GF-D8 (cell line): ENCODE results near the gene CD300E.
"Not testable (repeated sequence)": the region's sequence is repeated elsewhere in the genome, so short reads cannot be mapped to it uniquely, and the experiment has no call there.

Experiments used
- DNase-seq: peaks from one replicate; lab custom pipeline; 2025; lab: John Stamatoyannopoulos, UW

CD300E gene, protein sequence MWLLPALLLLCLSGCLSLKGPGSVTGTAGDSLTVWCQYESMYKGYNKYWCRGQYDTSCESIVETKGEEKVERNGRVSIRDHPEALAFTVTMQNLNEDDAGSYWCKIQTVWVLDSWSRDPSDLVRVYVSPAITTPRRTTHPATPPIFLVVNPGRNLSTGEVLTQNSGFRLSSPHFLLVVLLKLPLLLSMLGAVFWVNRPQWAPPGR

DNA sequence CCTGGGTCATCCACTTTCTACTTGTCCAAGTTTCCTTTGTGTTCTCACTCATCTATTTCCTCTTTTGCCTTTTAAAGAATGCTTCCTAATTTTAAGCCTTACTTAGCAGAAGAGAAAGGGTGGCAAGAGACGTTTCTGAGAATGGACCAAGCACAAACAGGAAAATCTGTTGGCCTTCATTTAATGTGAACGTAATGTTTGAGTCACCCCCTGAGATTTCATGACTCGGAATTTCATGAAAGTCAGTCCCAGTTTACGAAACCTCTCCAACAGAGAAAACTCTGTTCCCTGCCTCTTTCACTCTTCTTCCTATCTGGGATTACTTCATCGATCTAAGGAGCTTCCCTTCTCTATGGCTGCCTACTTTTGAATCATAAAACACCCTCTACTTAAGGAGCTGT is at the start of gene CD300E:
Gene CD300E, minus strand, starts transcription at position 46 of the 401 bp plus-strand sequence. CDS start 117 bp downstream, outside the sequence.
- no peak for DNase-seq

GRCh38 chr17:74671031-74671771 is 47.7 kb upstream of the CD300E start:
- no peak for DNase-seq

DNA sequence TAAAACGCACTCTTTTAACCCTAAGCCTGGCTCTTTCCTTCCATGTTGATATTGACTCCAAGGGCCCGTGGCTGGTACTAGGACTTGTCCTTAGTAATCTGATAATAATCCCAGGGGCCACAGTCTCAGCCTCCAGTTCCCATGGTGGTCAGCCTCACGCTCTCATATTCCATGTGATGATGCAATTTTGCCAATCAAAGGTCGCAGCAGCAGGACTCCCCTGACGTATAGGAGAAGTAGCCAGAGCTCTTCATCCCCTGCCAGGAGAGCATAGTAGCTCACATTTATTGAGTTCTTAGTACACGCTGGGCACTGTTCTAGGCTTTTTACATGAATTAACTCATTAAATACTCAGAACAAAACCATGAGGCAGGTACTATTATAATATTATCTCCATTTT is 46.8 kb upstream of the CD300E start:
- no peak for DNase-seq

DNA sequence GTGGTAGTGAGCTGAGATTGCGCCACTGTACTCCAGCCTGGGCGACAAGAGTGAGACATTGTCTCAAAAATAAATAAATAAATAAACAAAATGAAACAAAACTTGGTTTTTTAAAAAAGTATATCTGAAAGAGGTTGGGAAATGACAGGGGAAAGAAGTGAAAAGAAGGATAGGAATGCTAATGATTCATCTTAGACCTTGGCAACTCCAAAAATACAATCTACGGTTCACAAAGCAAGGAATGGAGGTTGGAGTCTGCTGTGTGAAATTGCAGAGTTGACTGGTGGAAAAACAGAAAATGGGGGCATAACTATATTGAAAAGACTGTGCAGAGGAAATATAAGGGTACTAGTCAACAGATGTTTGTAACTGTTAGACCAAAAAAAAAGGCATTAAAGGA is 40.0 kb upstream of the CD300E start:
- DNase-seq: no peak

DNA sequence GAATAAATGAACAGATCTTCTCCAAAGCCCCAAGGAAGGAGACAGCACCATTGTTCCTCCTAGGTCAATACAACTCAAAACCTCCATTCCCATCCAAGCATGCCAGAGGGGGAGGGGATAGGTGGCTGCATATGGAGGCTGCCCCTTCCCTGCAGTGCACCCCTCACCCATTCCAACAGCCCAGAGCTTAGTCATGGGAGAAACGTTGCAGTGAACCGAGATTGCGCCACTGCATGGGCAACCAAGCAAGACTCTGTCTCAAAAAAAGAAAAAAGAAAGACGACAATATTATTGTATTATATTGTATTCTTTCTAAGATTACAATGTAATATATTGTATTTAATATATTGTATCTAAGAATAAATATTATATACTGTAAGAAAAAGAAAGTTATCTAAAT is 36.4 kb upstream of the CD300E start:
- no peak for DNase-seq

GRCh38 chr17:74658620-74659019 is 35.1 kb upstream of the CD300E start:
- no peak for DNase-seq

DNA sequence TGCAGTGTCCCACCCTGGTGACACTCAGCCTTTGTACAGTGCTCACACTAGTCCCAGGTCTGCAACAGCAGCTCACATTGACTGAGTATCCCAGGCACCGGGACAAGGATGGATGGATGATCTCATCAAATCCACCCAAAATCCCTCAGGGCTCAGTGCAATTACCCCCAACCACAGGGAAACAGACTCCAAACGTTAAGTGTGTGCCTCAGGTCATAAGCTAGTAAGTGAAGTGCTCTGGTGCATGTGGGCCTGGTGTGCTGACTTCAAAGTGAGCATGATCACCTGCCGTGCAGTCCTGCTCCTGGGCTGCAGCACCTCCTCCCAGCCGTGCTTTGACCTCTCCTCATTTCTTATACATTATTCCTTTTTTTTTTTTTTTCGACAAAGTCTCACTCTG is 31.2 kb upstream of the CD300E start:
- DNase-seq: no peak

- no peak for DNase-seq
Observed at GRCh38 chr17:74652020-74652419, 28.5 kb upstream of the CD300E start.

DNA sequence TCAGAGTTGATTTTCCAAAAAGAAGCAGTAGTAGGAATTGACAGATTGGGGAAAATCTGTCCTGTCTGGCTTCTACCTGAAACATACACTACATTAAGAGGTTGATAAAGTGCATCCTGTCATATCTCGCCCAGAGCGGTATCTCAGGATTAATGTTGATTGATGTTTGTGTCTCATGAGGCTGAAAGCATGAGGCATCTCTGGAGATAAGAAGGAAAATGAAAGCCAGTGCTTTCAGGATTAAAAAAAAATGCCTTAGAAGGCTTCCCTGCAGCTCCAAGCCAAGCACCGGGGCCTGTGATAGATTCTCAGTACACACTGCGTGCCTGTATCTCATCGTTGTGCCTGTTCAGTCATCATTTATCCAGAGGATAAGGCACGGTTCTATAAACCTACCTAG is 26.4 kb upstream of the CD300E start:
- DNase-seq: no peak

DNA sequence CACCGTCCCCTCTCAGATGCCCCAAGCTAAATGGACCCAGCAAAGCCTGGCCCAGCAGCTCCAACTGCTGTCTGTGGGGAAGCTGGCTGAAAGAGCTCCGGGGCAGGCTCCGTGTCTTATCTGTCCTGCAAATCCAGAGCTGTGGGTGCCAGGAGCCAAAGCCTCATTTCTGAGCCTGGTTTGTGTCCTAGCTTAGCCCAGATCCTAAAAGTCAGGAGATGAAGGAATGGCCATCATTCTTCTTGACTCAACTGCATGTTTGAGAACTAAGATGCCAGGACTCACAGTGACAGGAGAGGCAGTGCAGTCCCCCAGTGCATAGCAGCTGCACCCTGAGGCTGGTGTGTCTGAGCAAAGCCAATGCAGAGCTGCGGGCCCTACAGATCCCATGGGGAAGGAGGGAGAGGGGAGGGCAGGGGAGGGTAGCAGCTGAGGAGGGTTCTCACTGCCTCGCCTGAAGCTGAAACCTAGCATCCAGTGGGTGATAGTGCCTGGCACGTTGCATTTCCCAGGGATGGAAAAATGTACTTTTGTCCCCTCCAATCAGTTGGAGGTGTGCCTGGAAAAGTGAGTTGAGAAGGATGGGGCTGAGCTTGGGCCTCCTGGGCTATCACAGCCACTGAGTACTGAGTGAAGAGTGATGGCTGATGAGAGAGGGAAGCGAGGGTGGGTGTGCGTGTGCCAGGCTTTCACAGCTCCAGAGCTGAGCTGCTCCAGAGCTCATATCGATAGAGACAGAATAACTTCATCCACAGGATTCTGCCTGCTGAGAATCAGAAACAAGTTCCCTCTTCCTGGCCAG is 24.5 kb upstream of the CD300E start:
- no peak for DNase-seq

GRCh38 chr17:74646231-74646630 is 22.7 kb upstream of the CD300E start:
- no peak for DNase-seq

DNA sequence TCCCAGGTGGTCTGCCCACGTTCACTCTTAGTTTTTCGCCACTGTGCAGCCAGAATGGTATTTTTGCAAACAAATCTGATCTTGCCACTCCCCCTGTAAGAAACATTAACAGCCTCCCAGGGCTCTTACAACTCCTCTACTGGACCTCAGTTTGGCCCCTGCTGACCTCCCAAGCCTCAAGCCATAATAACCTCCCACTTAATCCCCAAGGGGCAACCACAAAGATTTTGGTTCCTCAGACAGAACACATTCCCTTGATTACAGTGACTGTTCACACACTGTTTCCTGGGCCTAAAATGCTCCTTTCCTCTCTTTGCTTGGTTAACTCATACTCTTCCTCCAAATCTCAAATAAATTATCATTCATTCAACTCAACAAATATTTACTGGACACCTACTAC is 21.5 kb upstream of the CD300E start:
- DNase-seq: no peak

DNA sequence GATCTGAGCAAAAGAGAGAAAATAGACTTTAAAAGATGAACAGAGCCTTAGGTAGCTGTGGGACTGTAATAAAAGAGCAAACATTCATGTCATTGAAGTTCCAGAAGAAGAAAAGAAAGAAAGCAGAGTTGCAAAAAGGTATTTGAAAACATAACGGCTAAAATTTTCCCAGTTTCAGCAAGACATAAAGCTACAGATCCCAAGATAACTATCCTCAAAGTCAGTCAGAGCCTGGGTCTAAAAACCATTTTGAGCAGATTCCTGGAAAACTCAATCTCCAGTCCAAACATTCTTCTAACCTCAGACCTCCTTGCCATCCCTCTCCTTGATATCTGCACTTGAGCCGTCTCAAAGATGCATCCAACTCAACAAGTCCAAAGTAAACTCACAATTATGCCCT is 20.9 kb upstream of the CD300E start:
- no peak for DNase-seq

GRCh38 chr17:74643826-74644225 is 20.3 kb upstream of the CD300E start:
- no peak for DNase-seq

- no peak for DNase-seq
Observed at GRCh38 chr17:74642995-74643394, 19.5 kb upstream of the CD300E start.

GRCh38 chr17:74642556-74642955 is 19.0 kb upstream of the CD300E start:
- DNase-seq: no peak

GRCh38 chr17:74641958-74642298 is 18.4 kb upstream of the CD300E start:
- no peak for DNase-seq

DNA sequence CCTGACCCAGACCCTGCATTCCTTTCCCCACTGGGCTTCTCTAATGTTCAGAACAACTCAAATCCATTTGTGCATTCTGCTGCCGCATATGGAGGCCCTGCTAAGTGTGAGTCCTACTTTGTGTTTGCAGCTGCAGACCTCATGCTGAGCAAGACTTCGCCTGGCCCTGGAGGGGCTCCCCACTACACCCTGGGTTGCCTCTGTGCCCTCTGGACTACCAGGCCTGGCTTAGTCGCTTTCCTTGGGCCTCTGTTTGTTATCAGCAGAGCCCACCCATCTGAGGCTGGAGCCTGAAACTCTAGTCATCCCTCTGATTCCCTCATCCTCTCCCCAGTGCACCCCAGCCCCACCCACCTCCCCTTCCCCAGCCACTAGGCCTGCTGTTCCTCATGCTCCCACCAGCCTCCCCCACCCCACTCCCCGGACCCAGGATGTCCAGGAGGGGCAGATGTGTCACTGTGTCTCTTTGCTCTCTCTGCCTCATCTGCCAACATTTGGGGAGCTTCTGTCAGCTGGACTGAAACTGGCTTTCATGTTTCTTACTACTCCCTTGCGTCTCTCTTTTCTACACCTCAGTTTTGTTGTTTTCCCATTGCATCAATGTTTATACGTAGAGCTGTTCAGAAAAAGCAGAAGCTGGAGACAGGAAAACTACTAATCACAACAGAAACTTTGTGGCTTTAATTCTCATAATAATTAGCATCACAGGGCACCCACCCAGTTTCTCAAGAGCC is 17.9 kb upstream of the CD300E start:
- no peak for DNase-seq

DNA sequence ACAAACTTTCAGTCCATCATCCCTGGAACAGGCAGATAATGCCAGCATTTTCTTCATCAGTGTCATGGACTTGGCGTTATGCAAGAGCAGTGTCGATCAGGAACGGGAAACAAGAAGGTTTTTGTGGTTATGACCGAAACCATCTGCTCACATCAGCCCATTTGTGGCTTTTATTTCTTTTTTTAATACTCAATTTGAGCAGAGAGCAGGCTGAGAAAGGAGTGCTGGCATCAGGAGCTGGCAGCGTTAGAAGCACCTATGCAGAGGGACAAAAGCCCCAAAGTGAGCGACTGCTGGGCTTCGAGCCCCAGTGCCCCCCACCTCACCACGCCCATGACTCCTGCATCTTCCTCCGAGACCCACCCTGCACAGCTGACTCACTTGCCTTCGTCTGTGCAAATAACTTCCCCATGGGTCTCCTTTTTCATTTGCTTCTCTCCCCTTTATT is 16.2 kb upstream of the CD300E start:
- DNase-seq: peak; percentile 17

- no peak for DNase-seq
Observed at GRCh38 chr17:74637926-74638325, 14.4 kb upstream of the CD300E start.

DNA sequence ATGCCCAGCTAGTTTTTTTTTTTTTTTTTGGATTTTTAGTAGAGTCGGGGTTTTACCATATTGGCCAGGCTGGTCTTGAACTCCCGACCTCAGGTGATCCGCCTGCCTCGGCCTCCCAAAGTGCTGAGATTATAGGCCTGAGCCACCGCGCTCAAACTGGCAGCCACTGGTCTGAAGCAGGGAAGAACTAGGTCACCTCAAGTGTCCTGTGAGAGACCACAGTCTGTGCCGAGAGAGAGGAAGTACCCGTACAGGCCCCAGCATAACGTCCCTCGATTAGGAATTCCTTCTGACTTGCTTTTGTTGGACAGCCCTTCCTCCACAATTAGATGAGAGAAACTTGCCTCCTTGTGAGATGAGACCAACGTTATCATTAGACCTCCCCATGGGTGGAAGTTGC is 13.7 kb upstream of the CD300E start:
- no peak for DNase-seq

- DNase-seq: not testable (repeated sequence)
Observed at GRCh38 chr17:74636541-74637085, 13.1 kb upstream of the CD300E start.
